ENCODE results near the gene PCDHB16. TPM values are rescaled to one million over a fixed set of nuclear protein-coding genes. Genes with fewer than 3 reads are reported as not detected.
"Not testable (repeated sequence)": the region's sequence is repeated elsewhere in the genome, so short reads cannot be mapped to it uniquely, and the experiment has no call there.

PCDHB16 gene
- total RNA-seq, 2 experiments from 2014 or later: not detected

DNA sequence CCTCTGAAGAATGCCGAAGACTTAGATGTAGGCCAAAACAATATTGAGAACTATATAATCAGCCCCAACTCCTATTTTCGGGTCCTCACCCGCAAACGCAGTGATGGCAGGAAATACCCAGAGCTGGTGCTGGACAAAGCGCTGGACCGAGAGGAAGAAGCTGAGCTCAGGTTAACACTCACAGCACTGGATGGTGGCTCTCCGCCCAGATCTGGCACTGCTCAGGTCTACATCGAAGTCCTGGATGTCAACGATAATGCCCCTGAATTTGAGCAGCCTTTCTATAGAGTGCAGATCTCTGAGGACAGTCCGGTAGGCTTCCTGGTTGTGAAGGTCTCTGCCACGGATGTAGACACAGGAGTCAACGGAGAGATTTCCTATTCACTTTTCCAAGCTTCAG is 32.4 kb downstream of the PCDHB16 start:
- H3K27ac Mint-ChIP-seq; intact Hi-C loops (cut with micrococcal nuclease); H3K4me3 Mint-ChIP-seq; DNase-seq; H3K4me1 Mint-ChIP-seq (ENCODE audit: low read depth); POLR2A ChIA-PET: not testable (repeated sequence)
- H3K9me3 Mint-ChIP-seq: peaks cover 28% of the 10 kb centered on the region
- peaks cover 12% of the 10 kb centered on the region for H3K36me3 Mint-ChIP-seq
- H3K27me3 Mint-ChIP-seq: peaks cover 42% of the 10 kb centered on the region
- CTCF ChIA-PET: interaction anchor here (0.6 kb wide), 1 partner anchor 309 kb away, joined by 3 read pairs; no protein-coding TSS in a partner anchor

DNA sequence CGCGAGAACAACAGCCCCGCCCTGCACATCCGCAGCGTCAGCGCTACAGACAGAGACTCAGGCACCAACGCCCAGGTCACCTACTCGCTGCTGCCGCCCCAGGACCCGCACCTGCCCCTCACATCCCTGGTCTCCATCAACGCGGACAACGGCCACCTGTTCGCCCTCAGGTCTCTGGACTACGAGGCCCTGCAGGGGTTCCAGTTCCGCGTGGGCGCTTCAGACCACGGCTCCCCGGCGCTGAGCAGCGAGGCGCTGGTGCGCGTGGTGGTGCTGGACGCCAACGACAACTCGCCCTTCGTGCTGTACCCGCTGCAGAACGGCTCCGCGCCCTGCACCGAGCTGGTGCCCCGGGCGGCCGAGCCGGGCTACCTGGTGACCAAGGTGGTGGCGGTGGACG is 33.3 kb downstream of the PCDHB16 start:
- H3K27ac Mint-ChIP-seq; POLR2A ChIA-PET; H3K4me1 Mint-ChIP-seq (ENCODE audit: low read depth); DNase-seq; H3K36me3 Mint-ChIP-seq; intact Hi-C loops (cut with micrococcal nuclease); CTCF ChIA-PET; H3K4me3 Mint-ChIP-seq: not testable (repeated sequence)
- Mint-ChIP-seq H3K9me3 (peaks cover 26% of the 10 kb centered on the region), H3K27me3 (peaks cover 44% of the 10 kb centered on the region)

DNA sequence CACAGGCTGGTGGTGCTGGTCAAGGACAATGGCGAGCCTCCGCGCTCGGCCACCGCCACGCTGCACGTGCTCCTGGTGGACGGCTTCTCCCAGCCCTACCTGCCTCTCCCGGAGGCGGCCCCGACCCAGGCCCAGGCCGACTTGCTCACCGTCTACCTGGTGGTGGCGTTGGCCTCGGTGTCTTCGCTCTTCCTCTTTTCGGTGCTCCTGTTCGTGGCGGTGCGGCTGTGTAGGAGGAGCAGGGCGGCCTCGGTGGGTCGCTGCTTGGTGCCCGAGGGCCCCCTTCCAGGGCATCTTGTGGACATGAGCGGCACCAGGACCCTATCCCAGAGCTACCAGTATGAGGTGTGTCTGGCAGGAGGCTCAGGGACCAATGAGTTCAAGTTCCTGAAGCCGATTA is 33.8 kb downstream of the PCDHB16 start:
- DNase-seq; H3K36me3 Mint-ChIP-seq; intact Hi-C loops (cut with micrococcal nuclease); H3K27ac Mint-ChIP-seq; H3K4me3 Mint-ChIP-seq; CTCF ChIA-PET; H3K4me1 Mint-ChIP-seq (ENCODE audit: low read depth); POLR2A ChIA-PET: not testable (repeated sequence)
- Mint-ChIP-seq H3K27me3 (peaks cover 44% of the 10 kb centered on the region), H3K9me3 (peaks cover 26% of the 10 kb centered on the region)

DNA sequence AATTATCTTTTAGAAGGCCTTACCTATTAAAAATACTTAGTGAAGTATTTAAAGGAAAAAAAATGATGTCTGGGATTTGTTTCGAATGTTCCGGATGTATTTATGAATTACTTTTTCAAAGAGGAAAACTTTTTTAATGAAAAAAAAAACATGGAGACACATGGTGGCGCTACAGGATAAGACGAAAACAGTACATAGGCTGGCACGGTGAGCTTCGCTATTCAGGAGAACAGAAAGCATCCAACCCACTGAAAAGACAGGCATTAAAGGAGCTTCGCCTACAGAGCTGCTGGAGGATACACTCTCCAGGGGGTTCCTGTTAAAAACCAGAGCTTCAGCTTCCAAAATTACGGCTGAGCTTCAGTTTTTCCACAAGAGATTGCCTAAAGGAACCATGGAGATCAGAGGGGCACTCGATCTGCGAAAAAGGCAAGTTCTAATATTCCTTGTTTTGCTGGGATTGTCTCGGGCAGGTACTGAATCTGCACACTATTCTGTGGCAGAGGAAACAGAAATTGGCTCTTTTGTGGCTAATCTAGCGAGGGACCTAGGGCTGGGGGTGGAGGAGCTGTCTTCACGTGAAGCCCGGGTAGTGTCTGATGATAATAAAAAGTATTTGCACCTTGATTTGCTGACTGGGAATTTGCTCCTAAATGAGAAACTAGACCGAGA is 41.1 kb downstream of the PCDHB16 start, which contains the start of gene PCDHB14:
Gene PCDHB14, plus strand, starts transcription at position 232 of the 672 bp plus-strand sequence. Its CDS starts 163 bp downstream, at position 395.
- no peak for DNase-seq
- POLR2A ChIA-PET: no interaction called here
- peaks cover 5% of the 10 kb centered on the region for H3K4me1 Mint-ChIP-seq (ENCODE audit: low read depth)
- peaks cover 7% of the 10 kb centered on the region for H3K36me3 Mint-ChIP-seq
- H3K27me3 Mint-ChIP-seq: peaks cover 46% of the 10 kb centered on the region
- intact Hi-C loops (cut with micrococcal nuclease): loop anchor here (5.0 kb wide), 1 partner anchor 289 kb away; no protein-coding TSS in a partner anchor
- H3K4me3 Mint-ChIP-seq: no peak within 1 kb of the TSS
- CTCF ChIA-PET: interaction anchor here (0.7 to 2.5 kb wide), 6 partner anchors 16 to 341 kb away, joined by 3 to 8 read pairs (median 3); partner anchors contain the start of gene PCDHGA1
- H3K9me3 Mint-ChIP-seq: peaks cover 14% of the 10 kb centered on the region
- no peak within 1 kb of the TSS for H3K27ac Mint-ChIP-seq

DNA sequence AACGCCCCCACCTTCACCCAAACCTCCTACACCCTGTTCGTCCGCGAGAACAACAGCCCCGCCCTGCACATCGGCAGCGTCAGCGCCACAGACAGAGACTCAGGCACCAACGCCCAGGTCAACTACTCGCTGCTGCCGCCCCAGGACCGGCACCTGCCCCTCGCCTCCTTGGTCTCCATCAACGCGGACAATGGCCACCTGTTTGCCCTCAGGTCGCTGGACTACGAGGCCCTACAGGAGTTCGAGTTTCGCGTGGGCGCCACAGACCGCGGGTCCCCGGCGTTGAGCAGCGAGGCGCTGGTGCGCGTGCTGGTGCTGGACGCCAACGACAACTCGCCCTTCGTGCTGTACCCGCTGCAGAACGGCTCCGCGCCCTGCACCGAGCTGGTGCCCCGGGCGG is 42.7 kb downstream of the PCDHB16 start:
- H3K4me3 Mint-ChIP-seq; H3K9me3 Mint-ChIP-seq; CTCF ChIA-PET; H3K4me1 Mint-ChIP-seq (ENCODE audit: low read depth); H3K36me3 Mint-ChIP-seq; H3K27ac Mint-ChIP-seq; DNase-seq; POLR2A ChIA-PET: not testable (repeated sequence)
- intact Hi-C loops (cut with micrococcal nuclease): loop anchor here (5.0 kb wide), 1 partner anchor 287 kb away; no protein-coding TSS in a partner anchor
- peaks cover 41% of the 10 kb centered on the region for H3K27me3 Mint-ChIP-seq

DNA sequence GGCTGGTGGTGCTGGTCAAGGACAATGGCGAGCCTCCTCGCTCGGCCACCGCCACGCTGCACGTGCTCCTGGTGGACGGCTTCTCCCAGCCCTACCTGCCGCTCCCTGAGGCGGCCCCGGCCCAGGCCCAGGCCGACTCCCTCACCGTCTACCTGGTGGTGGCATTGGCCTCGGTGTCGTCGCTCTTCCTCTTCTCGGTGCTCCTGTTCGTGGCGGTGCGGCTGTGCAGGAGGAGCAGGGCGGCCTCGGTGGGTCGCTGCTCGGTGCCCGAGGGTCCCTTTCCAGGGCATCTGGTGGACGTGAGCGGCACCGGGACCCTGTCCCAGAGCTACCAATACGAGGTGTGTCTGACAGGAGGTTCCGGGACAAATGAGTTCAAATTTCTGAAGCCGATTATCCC is 43.2 kb downstream of the PCDHB16 start:
- H3K27me3 Mint-ChIP-seq: peaks cover 35% of the 10 kb centered on the region
- DNase-seq; H3K36me3 Mint-ChIP-seq; H3K27ac Mint-ChIP-seq; H3K9me3 Mint-ChIP-seq; H3K4me3 Mint-ChIP-seq; H3K4me1 Mint-ChIP-seq (ENCODE audit: low read depth); CTCF ChIA-PET; intact Hi-C loops (cut with micrococcal nuclease); POLR2A ChIA-PET: not testable (repeated sequence)

DNA sequence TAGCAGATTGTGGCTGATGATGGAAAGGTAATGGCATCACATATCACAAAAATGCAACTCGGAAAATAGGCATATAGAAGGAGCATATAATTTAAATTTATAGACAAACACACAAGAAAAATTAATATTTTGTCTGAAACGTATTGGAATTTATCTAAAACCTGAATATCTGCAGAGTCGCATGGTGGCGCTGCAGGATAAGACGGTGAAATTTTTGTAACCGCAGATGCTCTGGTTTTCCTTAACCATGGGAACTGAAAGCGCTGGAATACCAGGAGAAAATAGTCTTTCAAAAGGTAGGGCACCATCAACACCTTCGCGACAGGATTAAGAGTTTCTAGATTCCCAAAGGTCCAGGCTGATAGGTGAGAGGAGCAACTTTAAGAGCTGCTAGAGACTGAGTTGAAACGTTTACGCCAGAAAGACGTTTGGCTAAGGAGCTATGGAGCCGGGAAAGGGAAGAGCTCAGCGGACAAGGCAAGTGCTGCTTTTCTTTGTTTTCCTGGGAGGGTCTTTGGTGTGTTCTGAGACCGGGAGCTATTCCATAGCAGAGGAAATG is 52.0 kb downstream of the PCDHB16 start:
- peaks cover 29% of the 10 kb centered on the region for H3K27me3 Mint-ChIP-seq
- no peak overlapping the region for H3K4me3 Mint-ChIP-seq
- no peak for DNase-seq
- H3K9me3 Mint-ChIP-seq: peaks cover 30% of the 10 kb centered on the region
- intact Hi-C loops (cut with micrococcal nuclease): no loop called here
- no peak overlapping the region for H3K27ac Mint-ChIP-seq
- no peaks in the 10 kb centered on the region for H3K4me1 Mint-ChIP-seq (ENCODE audit: low read depth)
- H3K36me3 Mint-ChIP-seq: peaks cover 21% of the 10 kb centered on the region
- POLR2A ChIA-PET: no interaction called here
- CTCF ChIA-PET: interaction anchor here (0.7 kb wide), 1 partner anchor 136 kb away, joined by 4 read pairs; the partner anchor contains the start of gene PCDHGB3

Other genes starting within 250 kb of the PCDHB16 start
- not detected for gene PCDHAC2, start 215.9 kb upstream of the PCDHB16 start, total RNA-seq
- not detected for gene PCDHB1, start 131.0 kb upstream of the PCDHB16 start, total RNA-seq
- under 1 TPM in 1 of 2 experiments, not detected in 1; 0.17 TPM for gene PCDHB2, start 87.8 kb upstream of the PCDHB16 start, total RNA-seq
- gene PCDHB3, start 81.9 kb upstream of the PCDHB16 start, total RNA-seq: not detected
- gene PCDHB4, start 60.6 kb upstream of the PCDHB16 start, total RNA-seq: not detected
- gene PCDHB5, start 47.2 kb upstream of the PCDHB16 start, total RNA-seq: not detected
- not detected for gene PCDHB6, start 32.3 kb upstream of the PCDHB16 start, total RNA-seq
- not detected for gene PCDHB7, start 9.7 kb upstream of the PCDHB16 start, total RNA-seq
- gene PCDHB8, start 4.6 kb upstream of the PCDHB16 start, total RNA-seq: not detected
- gene PCDHB9, start 4.8 kb downstream of the PCDHB16 start, total RNA-seq: not detected
- gene PCDHB10, start 10.0 kb downstream of the PCDHB16 start, total RNA-seq: not detected
- not detected for gene PCDHB11, start 17.2 kb downstream of the PCDHB16 start, total RNA-seq
- not detected for gene PCDHB12, start 26.3 kb downstream of the PCDHB16 start, total RNA-seq
- gene PCDHB13, start 31.5 kb downstream of the PCDHB16 start, total RNA-seq: not detected
- not detected for gene PCDHB14, start 41.0 kb downstream of the PCDHB16 start, total RNA-seq
- gene PCDHB15, start 63.0 kb downstream of the PCDHB16 start, total RNA-seq: not detected
- gene SLC25A2, start 121.7 kb downstream of the PCDHB16 start, total RNA-seq: under 1 TPM; 0.19 to 0.31 TPM
- 10 to 100 TPM; 54.6 to 55.5 TPM for gene TAF7, start 138.4 kb downstream of the PCDHB16 start, total RNA-seq
- gene PCDHGA1, start 148.1 kb downstream of the PCDHB16 start, total RNA-seq: not detected
- not detected for gene PCDHGA2, start 156.4 kb downstream of the PCDHB16 start, total RNA-seq
- gene PCDHGA3, start 161.4 kb downstream of the PCDHB16 start, total RNA-seq: not detected
- not detected for gene PCDHGB1, start 167.7 kb downstream of the PCDHB16 start, total RNA-seq
- gene PCDHGA4, start 172.6 kb downstream of the PCDHB16 start, total RNA-seq: under 1 TPM; 0.07 to 0.12 TPM
- gene PCDHGB2, start 177.6 kb downstream of the PCDHB16 start, total RNA-seq: under 1 TPM; 0.10 to 0.19 TPM
- gene PCDHGA5, start 181.8 kb downstream of the PCDHB16 start, total RNA-seq: not detected
- under 1 TPM in 1 of 2 experiments, not detected in 1; 0.10 TPM for gene PCDHGB3, start 187.9 kb downstream of the PCDHB16 start, total RNA-seq
- gene PCDHGA6, start 191.5 kb downstream of the PCDHB16 start, total RNA-seq: under 1 TPM; 0.05 to 0.10 TPM
- under 1 TPM in 1 of 2 experiments, not detected in 1; 0.07 TPM for gene PCDHGA7, start 200.4 kb downstream of the PCDHB16 start, total RNA-seq
- under 1 TPM in 1 of 2 experiments, not detected in 1; 0.07 TPM for gene PCDHGB4, start 205.3 kb downstream of the PCDHB16 start, total RNA-seq
- not detected for gene PCDHGA8, start 210.2 kb downstream of the PCDHB16 start, total RNA-seq
- gene PCDHGB5, start 215.6 kb downstream of the PCDHB16 start, total RNA-seq: under 1 TPM; 0.12 to 0.15 TPM
- gene PCDHGA9, start 220.4 kb downstream of the PCDHB16 start, total RNA-seq: under 1 TPM in 1 of 2 experiments, not detected in 1; 0.10 TPM
- under 1 TPM in 1 of 2 experiments, not detected in 1; 0.07 TPM for gene PCDHGB6, start 225.6 kb downstream of the PCDHB16 start, total RNA-seq
- gene PCDHGA10, start 230.6 kb downstream of the PCDHB16 start, total RNA-seq: under 1 TPM; 0.07 to 0.10 TPM
- gene PCDHGB7, start 235.3 kb downstream of the PCDHB16 start, total RNA-seq: under 1 TPM in 1 of 2 experiments, not detected in 1; 0.07 TPM
- under 1 TPM in 1 of 2 experiments, not detected in 1; 0.05 TPM for gene PCDHGA11, start 238.7 kb downstream of the PCDHB16 start, total RNA-seq
- gene PCDHGA12, start 248.1 kb downstream of the PCDHB16 start, total RNA-seq: under 1 TPM in 1 of 2 experiments, not detected in 1; 0.07 TPM